ENCODE results near the gene RELL1.

DNA sequence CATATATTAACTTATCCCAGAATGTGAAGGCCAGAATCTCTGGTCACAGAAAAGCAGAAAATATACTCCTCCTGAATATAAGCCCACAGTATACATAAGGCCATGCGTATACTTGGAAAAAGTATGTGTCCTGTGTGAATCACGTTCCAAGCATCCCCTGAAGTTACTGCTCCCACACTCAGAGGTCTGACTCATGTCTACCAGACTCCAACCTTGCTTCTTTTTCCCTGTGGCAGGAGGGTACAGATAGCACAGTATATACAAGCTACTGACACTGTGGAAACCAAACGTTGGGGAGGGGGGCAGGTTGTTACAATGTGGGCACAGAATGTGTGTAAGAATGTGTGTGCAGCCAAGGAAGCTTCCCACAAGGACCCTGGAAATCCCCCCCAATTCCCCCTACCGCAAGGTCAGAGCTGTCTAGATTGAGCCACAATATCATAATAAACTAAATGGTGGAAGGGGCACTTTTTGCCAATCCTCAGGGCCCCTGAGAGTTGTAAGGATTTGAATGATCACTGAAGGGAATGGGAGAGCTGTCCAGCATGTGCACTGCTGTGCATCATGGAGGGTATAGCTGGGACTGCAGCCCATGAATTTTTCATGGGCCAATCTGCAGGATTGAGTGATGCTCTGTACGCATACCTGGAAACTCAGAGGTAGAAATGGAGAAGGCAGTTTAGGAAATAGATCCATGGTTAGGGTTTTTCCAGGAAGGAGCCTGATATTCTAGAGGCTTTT is 7.4 kb upstream of the RELL1 start:
- TF ChIP-seq EZH2 (IDR thresholded peaks at IDR 0.05; ENCODE audit: borderline replicate concordance, insufficient read depth, low read length, poor library complexity, severe bottlenecking) (no peak), RAD21 (conservative IDR thresholded peaks at IDR 0.05) (no peak), TAF1 (IDR thresholded peaks at IDR 0.05; ENCODE audit: low read depth) (no peak), POLR2AphosphoS5 (IDR thresholded peaks at IDR 0.05) (no peak), EP300 (conservative IDR thresholded peaks at IDR 0.05; ENCODE audit: poor library complexity, severe bottlenecking) (no peak), SMC3 (conservative IDR thresholded peaks at IDR 0.05; ENCODE audit: poor library complexity) (no peak), MXI1 (conservative IDR thresholded peaks at IDR 0.05; ENCODE audit: poor library complexity, severe bottlenecking) (no peak)
- TF ChIP-seq, protein P1, sequence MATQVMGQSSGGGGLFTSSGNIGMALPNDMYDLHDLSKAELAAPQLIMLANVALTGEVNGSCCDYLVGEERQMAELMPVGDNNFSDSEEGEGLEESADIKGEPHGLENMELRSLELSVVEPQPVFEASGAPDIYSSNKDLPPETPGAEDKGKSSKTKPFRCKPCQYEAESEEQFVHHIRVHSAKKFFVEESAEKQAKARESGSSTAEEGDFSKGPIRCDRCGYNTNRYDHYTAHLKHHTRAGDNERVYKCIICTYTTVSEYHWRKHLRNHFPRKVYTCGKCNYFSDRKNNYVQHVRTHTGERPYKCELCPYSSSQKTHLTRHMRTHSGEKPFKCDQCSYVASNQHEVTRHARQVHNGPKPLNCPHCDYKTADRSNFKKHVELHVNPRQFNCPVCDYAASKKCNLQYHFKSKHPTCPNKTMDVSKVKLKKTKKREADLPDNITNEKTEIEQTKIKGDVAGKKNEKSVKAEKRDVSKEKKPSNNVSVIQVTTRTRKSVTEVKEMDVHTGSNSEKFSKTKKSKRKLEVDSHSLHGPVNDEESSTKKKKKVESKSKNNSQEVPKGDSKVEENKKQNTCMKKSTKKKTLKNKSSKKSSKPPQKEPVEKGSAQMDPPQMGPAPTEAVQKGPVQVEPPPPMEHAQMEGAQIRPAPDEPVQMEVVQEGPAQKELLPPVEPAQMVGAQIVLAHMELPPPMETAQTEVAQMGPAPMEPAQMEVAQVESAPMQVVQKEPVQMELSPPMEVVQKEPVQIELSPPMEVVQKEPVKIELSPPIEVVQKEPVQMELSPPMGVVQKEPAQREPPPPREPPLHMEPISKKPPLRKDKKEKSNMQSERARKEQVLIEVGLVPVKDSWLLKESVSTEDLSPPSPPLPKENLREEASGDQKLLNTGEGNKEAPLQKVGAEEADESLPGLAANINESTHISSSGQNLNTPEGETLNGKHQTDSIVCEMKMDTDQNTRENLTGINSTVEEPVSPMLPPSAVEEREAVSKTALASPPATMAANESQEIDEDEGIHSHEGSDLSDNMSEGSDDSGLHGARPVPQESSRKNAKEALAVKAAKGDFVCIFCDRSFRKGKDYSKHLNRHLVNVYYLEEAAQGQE (IDR thresholded peaks at IDR 0.05; ENCODE audit: borderline replicate concordance) = no peak
- TF ChIP-seq, protein P2, sequence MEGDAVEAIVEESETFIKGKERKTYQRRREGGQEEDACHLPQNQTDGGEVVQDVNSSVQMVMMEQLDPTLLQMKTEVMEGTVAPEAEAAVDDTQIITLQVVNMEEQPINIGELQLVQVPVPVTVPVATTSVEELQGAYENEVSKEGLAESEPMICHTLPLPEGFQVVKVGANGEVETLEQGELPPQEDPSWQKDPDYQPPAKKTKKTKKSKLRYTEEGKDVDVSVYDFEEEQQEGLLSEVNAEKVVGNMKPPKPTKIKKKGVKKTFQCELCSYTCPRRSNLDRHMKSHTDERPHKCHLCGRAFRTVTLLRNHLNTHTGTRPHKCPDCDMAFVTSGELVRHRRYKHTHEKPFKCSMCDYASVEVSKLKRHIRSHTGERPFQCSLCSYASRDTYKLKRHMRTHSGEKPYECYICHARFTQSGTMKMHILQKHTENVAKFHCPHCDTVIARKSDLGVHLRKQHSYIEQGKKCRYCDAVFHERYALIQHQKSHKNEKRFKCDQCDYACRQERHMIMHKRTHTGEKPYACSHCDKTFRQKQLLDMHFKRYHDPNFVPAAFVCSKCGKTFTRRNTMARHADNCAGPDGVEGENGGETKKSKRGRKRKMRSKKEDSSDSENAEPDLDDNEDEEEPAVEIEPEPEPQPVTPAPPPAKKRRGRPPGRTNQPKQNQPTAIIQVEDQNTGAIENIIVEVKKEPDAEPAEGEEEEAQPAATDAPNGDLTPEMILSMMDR (IDR thresholded peaks at IDR 0.05; ENCODE audit: poor library complexity, severe bottlenecking) = no peak

Data from neural cell (in vitro differentiated cells).